HG03139 (cell line): ENCODE data around the gene STAT5B.

Experiments
- ATAC-seq: cut with Tn5 transposase; IDR thresholded peaks from one replicate; pipeline ENCODE4 v1.9.1; 2021; ENCODE audit not compliant: unreplicated experiment

STAT5B gene

DNA sequence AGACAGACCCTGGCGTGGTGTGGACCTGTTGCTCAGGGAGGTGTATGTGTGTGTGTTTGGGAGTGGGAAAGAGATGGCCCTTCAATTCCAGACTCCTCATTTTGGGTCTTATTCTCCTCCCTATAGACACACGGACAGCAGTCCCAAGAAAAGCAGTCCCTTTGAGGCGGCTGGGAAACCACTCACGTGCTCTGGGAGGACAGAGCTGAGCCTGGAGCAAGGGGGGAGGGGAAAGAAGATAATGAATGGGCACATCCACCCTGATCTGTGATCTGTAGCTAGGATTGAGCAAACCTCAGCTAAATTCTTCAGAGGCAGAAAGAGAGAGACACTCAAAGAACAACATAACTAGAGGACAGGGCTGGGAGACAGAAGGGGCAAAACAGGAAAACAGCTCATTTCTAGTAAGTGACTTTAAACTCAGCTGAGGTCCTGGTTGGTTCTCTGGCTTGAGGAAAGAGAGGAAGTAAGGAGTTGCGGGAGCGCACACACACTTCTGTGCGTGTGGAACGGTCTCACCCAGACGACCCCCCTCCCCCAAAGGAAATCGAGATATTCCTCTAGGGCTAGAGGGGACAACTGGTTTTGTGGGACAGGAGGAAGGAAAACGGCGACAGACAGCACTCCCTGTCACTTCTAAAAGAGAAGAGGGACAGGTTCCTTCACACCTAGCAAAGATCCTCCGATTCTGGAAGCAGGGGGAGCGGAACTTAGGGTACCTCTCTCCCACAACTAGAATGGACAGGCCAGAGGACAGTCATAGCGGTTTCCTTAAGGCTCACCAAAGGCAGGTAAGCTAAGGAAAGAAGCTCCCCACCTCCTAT lies 122.1 kb downstream of the STAT5B start:
- no peak for ATAC-seq
